ENCODE measurements around the gene ROGDI.
"Not testable (repeated sequence)": the region's sequence is repeated elsewhere in the genome, so short reads cannot be mapped to it uniquely, and the experiment has no call there.

The ROGDI gene

DNA sequence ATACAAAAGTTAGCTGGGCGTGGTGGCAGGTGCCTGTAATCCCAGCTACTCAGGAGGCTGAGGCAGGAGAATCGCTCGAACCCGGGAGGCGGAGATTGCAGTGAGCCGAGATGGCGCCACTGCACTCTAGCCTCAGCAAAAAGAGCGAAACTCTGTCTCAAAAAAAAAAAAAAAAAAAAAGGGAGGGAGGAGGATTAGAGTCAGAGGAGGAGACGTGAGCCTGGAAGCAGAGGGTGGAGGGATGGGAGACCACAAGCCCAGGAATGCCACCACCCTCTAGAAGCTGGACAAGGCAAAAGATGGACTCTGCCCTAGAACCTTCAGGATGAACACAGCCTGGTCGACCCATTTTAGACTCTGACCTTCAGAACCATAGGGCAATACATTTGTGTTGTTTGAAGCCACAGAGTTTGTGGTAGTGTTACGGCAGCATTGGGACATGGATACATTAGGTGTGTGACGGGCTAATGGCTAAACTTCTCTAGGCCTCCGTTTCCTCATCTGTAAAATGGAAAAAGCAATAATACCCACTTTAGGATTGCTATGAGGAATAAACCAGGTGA lies 9.4 kb downstream of the ROGDI start:
- in situ Hi-C loops (cut with MboI; ENCODE audit: low sequenced_read_pairs) = no loop called here

DNA sequence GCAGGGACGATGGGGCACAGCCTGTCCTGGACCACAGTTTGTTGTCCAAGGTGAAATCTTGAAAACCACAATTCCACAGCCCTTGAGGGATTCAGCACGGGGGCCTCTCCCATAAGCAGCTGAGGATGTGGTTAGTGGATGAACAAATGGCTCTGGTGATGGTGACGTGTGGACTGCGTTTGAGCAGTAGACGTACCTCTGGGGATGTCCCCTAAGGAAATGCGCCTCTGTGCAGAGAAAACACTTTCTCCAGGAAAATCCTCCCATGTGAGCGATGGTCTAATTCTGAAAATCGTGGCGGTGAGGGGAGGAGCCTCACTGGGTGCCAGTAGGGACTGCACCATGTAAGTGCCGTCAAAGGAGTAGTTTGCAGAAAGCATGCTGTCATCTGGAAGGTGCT lies 11.6 kb downstream of the ROGDI start:
- in situ Hi-C loops (cut with MboI; ENCODE audit: low sequenced_read_pairs) = no loop called here

- in situ Hi-C loops (cut with MboI; ENCODE audit: low sequenced_read_pairs) = no loop called here
These were observed 12.2 kb downstream of the ROGDI start for GRCh38 chr16:4790261-4790660.

- in situ Hi-C loops (cut with MboI; ENCODE audit: low sequenced_read_pairs) = no loop called here
These were observed 13.5 kb downstream of the ROGDI start for GRCh38 chr16:4788910-4789309.

DNA sequence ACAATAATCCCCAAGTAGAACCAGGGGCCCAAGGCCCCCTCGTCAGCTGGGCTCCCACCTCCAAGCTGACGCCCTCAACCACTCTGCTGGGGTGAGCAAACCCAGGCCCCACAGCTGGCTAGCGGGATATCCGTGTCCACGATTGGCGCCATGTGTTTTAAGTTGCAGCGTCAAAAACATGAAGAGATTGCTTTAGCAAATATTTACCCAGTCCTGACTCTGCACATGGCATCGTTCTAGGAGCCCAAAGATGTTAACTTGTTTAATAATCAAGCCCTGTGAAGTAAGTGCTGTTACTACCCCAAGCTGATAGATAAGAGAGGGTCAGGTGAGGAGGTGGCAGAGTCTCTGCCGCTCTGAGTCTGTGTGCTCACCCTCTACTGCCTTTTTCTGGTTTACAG lies 13.9 kb downstream of the ROGDI start:
- in situ Hi-C loops (cut with MboI; ENCODE audit: low sequenced_read_pairs) = no loop called here

- in situ Hi-C loops (cut with MboI; ENCODE audit: low sequenced_read_pairs) = no loop called here
These were observed 14.6 kb downstream of the ROGDI start, which contains the start of gene SEPTIN12 for GRCh38 chr16:4787627-4788482. Gene SEPTIN12 (minus strand): TSS chr16:4788345. CDS start chr16:4787645, 700 bp downstream.

GRCh38 chr16:4787068-4787467 lies 15.4 kb downstream of the ROGDI start:
- in situ Hi-C loops (cut with MboI; ENCODE audit: low sequenced_read_pairs) = no loop called here

DNA sequence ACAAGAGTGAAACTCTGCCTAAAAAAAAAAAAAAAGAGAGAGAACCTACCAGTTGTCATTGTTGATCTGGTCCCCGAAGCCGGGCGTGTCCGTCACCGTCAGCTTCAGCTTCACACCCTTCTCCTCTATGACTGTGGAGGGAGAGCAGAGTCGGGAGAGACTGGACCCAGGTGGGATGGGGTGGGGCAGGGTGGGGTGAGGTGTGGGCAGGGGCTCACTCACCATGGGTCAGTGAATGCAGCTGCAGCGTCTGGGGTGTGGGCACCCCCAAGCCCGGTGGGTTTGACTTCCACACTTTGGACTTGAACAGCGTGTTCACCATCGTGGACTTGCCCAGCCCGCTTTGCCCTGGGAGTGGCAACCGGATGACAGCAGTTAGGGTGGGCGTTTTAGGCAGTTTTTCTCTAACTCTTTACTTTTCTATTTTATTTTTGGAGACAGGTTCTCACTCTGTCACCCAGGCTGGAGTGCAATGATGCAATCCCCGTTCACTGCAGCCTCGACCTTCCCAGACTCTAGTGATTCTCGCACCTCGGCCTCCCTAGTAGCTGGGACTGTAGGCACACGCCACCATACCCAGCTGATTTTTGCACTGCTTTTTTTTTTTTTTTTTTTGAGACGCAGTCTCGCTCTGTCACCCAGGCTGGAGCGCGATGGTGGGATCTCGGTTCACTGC lies 16.5 kb downstream of the ROGDI start:
- in situ Hi-C loops (cut with MboI; ENCODE audit: low sequenced_read_pairs) = no loop called here

DNA sequence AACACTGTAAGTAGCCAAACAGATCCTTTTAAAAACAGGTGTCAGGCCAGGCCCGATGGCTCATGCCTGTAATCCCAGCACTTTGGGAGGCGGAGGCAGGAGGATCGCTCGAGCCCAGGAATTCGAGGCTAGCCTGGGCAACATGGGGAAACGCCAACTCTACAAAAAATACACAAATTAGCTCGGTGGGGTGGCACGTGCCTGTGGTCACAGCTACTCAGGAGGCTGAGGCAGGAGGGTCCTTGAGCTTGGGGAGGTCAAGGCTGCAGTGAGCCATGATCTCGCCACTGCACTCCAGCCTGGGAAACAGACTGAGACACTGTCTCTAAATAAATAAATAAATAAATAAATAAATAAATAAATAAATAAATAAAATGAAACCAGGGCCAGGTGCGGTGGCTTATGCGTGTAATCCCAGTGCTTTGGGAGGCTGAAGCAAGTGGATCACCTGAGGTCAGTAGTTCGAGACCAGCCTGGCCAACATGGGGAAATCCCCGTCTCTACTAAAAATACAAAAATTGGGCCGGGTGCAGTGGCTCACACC lies 17.9 kb downstream of the ROGDI start:
- in situ Hi-C loops (cut with MboI; ENCODE audit: low sequenced_read_pairs) = not testable (repeated sequence)

DNA sequence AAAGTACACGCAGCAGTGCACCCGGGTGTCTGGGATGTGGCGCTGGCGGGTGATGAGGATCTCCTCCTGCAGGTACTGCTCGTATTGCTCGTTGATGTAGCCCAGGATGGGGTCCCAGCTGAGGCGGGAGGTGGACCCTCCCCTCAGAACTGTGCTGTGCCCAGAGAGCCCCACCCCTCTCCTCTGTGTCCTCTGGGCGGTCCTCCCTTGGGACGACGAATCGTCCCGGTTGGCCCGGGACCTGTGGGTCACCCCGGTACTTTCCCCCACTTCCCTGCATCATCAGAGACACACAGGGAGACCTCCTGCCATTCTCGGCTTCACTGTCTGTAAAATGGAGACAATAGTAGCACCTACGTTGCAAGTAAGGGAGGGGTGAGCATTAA lies 18.5 kb downstream of the ROGDI start:
- in situ Hi-C loops (cut with MboI; ENCODE audit: low sequenced_read_pairs) = no loop called here

GRCh38 chr16:4783251-4783950 lies 19.0 kb downstream of the ROGDI start:
- in situ Hi-C loops (cut with MboI; ENCODE audit: low sequenced_read_pairs) = no loop called here

GRCh38 chr16:4780235-4780634 lies 22.2 kb downstream of the ROGDI start:
- in situ Hi-C loops (cut with MboI; ENCODE audit: low sequenced_read_pairs) = no loop called here

GRCh38 chr16:4778050-4778392 lies 24.4 kb downstream of the ROGDI start:
- in situ Hi-C loops (cut with MboI; ENCODE audit: low sequenced_read_pairs) = no loop called here

DNA sequence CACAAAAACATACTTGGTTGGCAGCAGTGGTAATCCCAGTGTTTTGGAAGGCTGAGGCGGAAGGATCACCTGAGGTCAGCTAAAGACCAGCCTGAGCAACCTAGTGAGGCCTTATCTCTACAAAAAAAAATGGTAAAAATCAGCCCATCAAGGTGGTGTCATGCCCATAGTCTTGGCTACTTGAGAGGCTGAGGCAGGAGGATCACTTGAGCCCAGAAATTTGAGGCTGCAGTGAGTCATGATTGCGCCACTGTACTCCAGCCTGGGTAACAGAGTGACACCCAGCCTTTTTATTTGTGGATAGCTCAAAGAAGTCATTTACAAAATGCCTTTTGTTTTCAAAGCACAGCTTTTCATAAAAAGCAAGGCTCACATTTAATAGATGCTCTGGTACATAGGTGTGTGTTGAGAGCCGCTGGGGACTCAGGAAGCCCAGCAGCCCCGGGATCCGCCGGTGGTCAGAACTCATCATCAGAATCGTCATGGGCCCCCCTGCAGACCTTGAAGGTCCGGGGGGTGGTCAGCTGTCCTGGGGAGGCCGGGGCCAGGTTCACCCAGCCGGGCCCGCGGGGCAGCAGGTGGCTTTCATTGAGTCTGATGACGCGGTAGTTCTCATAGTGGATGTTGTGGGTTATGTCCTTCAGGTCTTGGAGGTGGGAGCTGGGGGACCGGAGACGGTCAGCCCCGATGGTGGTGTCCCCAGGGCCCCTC lies 24.9 kb downstream of the ROGDI start:
- in situ Hi-C loops (cut with MboI; ENCODE audit: low sequenced_read_pairs) = no loop called here

DNA sequence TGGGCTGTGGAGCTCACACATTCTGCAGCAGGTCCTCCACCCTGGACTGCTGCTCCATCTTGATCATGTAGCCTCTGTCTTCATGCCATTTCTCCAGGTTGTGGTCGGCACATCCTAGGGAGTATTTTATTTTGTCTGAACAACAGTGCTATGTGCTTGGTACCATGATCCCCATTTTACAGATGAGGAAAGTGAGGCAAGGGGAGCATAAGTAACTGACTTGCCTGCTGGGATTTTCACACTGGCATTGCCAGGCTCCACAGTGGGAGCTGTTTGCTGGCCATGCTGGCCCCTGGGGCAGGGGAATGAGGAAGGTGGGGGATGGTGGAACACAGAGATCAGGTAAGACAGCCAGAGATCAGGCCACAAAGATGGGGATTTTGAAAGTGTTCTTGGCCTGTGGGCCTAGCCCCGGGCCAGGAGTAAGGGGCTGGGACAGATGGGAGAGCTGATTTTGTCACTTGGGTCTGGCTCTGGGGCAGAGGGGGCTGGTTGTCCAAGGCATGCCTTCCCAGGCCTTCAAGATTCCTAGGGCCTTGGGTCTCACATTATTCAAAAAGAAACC lies 26.2 kb downstream of the ROGDI start:
- in situ Hi-C loops (cut with MboI; ENCODE audit: low sequenced_read_pairs) = no loop called here

- in situ Hi-C loops (cut with MboI; ENCODE audit: low sequenced_read_pairs) = no loop called here
These were observed 27.4 kb downstream of the ROGDI start for GRCh38 chr16:4775005-4775404.

DNA sequence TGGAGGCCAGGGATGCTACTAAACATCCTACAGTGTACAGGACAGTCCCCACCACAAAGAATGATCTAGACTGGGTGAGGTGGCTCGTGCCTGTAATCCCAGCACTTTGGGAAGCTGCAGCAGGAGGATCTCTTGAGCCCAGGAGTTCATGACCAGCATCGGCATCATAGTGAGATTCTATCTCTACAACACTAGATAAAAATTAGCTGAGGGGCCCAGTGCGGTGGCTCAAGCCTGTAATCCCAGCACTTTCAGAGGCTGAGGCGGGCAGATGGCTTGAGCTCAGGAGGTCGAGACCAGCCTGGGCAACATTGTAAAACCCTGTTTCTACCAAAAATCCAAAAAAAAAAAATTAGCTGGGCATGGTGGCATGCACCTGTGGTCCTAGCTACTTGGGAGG lies 30.1 kb downstream of the ROGDI start:
- in situ Hi-C loops (cut with MboI; ENCODE audit: low sequenced_read_pairs) = no loop called here

DNA sequence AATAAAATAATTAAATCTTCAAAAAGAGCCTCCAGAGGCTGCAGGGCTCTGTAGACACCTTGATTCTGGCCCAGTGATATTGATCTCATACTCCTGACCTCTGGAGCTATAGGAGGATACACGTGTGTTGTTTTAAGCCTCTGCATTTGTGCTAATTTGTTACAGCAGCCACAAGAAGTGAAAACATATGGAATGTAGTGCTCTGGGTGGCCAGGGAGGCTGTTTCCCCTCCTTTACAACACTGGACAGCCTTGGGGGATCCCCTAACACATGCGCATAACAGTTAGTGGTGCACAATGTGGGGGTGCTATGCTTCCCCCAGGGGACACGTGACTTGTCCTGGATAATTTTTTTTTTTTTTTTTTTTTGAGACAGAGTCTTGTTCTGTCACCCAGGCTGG lies 30.8 kb downstream of the ROGDI start:
- in situ Hi-C loops (cut with MboI; ENCODE audit: low sequenced_read_pairs) = no loop called here

DNA sequence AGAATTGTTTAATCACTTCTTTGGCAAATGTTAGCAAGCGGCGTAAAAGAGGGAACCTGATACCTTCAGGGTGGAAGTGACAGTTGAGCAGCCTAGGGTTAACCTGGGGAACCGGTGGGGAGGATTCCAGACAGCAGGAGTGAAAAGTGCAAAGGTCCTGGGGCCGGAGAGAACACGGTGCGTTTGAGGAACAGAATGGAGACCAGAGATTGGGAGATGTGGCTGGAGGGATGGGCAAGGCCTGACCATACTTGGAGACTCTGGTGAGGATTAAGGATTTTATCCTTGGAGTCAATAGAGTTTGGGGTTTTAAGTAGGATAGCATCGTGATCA lies 33.2 kb downstream of the ROGDI start:
- in situ Hi-C loops (cut with MboI; ENCODE audit: low sequenced_read_pairs) = no loop called here

GRCh38 chr16:4768549-4769305 lies 33.7 kb downstream of the ROGDI start:
- in situ Hi-C loops (cut with MboI; ENCODE audit: low sequenced_read_pairs) = no loop called here

Measured in HL-60/S4 (cell line).